K562 (cell line): ENCODE measurements around the gene MUC5AC. TPM values are rescaled to one million over a fixed set of nuclear protein-coding genes. Genes with fewer than 3 reads are reported as not detected.

Experiments used
- ATAC-seq: fragments of 200-7000 bp; cut with Tn5 transposase; 3 replicates; pipeline ENCODE4 v1.9.1; 2020; ENCODE audit warnings: moderate library complexity
- BruUV-seq: library from RNA; stranded (reverse); fragments of 400-500 nt; replicated peaks from 2 replicates; lab custom pipeline; 2021; lab: Mats Ljungman, UMichigan
- CTCF ChIA-PET: fragments of 300-600 bp; formaldehyde crosslinking; extraction: SDS; loops from one replicate; lab custom pipeline; 2021; ENCODE audit warnings: low intra/inter-chr PET ratio; lab: Yijun Ruan, JAX
- POLR2A ChIA-PET: fragments of 300-600, 350-650 bp; sonication (Branson Sonifier 250); formaldehyde crosslinking; extraction: SDS; loops from one replicate; lab custom pipeline; 2021; ENCODE audit warnings: antibody characterized with exemption, inconsistent platforms; lab: Yijun Ruan, JAX
- DNase-seq, 4 experiments: peaks; one replicate each; pipeline versions ENCODE4 v3.0.0 to v3.0.0-alpha.2; 2011 to 2018; ENCODE audit warnings: low spot score in 3 of 4, mixed read lengths in 3 of 4; ENCODE audit errors: extremely low read depth in 1 of 4
- FAIRE-seq: peaks from 2 replicates; lab custom pipeline; 2011; peaks lifted over from hg19 to GRCh38; lab: Jason Lieb, UNC
- H2AFZ ChIP-seq: 2 replicates; pipeline ENCODE4 v1.6.0; 2011; ENCODE audit warnings: low read depth, low read length, control low read depth, inconsistent platforms
- H3K27ac ChIP-seq: fragments of 200-600 bp; 3 replicates; pipeline ENCODE4 v1.8.0; 2011; ENCODE audit warnings: low read depth, mild to moderate bottlenecking, control low read depth, inconsistent platforms, low read length, moderate library complexity, mixed read lengths; ENCODE audit errors: extremely low read depth
- H3K27me3 ChIP-seq, 2 experiments: fragments of 300-600 bp in 1 of 2; 2 replicates in 1 of 2; 3 replicates in 1 of 2; pipeline versions ENCODE4 v1.6.0 to v1.8.0; 2011; ENCODE audit warnings: inconsistent platforms in 2 of 2, low read length in 2 of 2, mild to moderate bottlenecking in 1 of 2, mixed read lengths in 1 of 2, moderate library complexity in 1 of 2; ENCODE audit not compliant: control insufficient read depth in 2 of 2, insufficient read depth in 2 of 2
- H3K36me3 ChIP-seq: fragments of 300-600 bp; 3 replicates; pipeline ENCODE4 v1.8.0; 2011; ENCODE audit warnings: mild to moderate bottlenecking, low read length, inconsistent platforms; ENCODE audit not compliant: control insufficient read depth, insufficient read depth
- H3K4me1 ChIP-seq, 2 experiments: fragments of 200-600 bp in 1 of 2; replicated peaks in 1 of 2; 2 replicates in 1 of 2; 3 replicates in 1 of 2; pipeline versions ENCODE4 v1.5.1 to v1.8.0; 2011; ENCODE audit warnings: inconsistent platforms in 2 of 2, low read length in 2 of 2, mild to moderate bottlenecking in 1 of 2, mixed read lengths in 1 of 2, moderate library complexity in 1 of 2; ENCODE audit not compliant: control insufficient read depth in 2 of 2, insufficient read depth in 2 of 2
- H3K4me2 ChIP-seq: 2 replicates; pipeline ENCODE4 v1.6.1; 2011; ENCODE audit warnings: low read length, control low read depth, inconsistent platforms, mixed read lengths; ENCODE audit not compliant: insufficient read depth
- H3K4me3 ChIP-seq: fragments of 200-600 bp; sonication (generic), shearing (Covaris generic); 2 replicates; pipeline ENCODE4 v1.5.1; 2016; ENCODE audit warnings: control low read depth, inconsistent platforms
- H3K79me2 ChIP-seq: fragments of 200-600 bp; 3 replicates; pipeline ENCODE4 v1.8.0; 2011; ENCODE audit warnings: low read length, inconsistent platforms; ENCODE audit not compliant: control insufficient read depth, insufficient read depth
- H3K9ac ChIP-seq, 2 experiments: 2 replicates each; pipeline versions ENCODE4 v1.6.0 to v1.6.1; 2011; ENCODE audit warnings: low read depth in 2 of 2, low read length in 2 of 2, control low read depth in 1 of 2, inconsistent platforms in 1 of 2, mild to moderate bottlenecking in 1 of 2, mixed read lengths in 1 of 2; ENCODE audit not compliant: insufficient read depth in 1 of 2
- H3K9me1 ChIP-seq: one replicate; pipeline ENCODE4 v1.6.0; 2011; ENCODE audit warnings: inconsistent platforms, mild to moderate bottlenecking, low read length, moderate library complexity; ENCODE audit not compliant: control insufficient read depth, insufficient read depth
- H3K9me3 ChIP-seq: replicated peaks from 2 replicates; pipeline ENCODE4 v1.5.1; 2011; ENCODE audit warnings: low read depth, low read length, inconsistent platforms; ENCODE audit not compliant: control insufficient read depth, insufficient read depth
- H4K20me1 ChIP-seq: replicated peaks from 2 replicates; pipeline ENCODE4 v1.6.1; 2011; ENCODE audit warnings: low read length, inconsistent platforms, mixed read lengths; ENCODE audit not compliant: control insufficient read depth, insufficient read depth
- JUND ChIP-seq, 2 experiments: IDR thresholded peaks; 2 replicates in 1 of 2; 3 replicates in 1 of 2; pipeline ENCODE4 v1.6.1; 2011; ENCODE audit warnings: borderline replicate concordance in 2 of 2, low read depth in 2 of 2, low read length in 2 of 2, improper control_type of control experiment in 1 of 2, missing biosample characterization in 1 of 2, missing genetic modification characterization in 1 of 2, missing genetic modification reagents in 1 of 2
- ZNF830 ChIP-seq: fragments of 250-450 bp; sonication (Bioruptor Pico); IDR thresholded peaks from 2 replicates; pipeline ENCODE4 v1.5.0; 2021; ENCODE audit warnings: mild to moderate bottlenecking
- WGBS: fragments of 100-300 bp; shearing (Covaris generic); methylation state at CpG from one replicate; pipeline ENCODE4 v1.1.6; 2016; ENCODE audit warnings: low coverage, mixed read lengths; ENCODE audit not compliant: insufficient coverage; ENCODE audit errors: missing lambda C conversion rate; 5-methylcytosine and 5-hydroxymethylcytosine counted together
- in situ Hi-C: fragments of 300-500 bp; cut with MboI; formaldehyde crosslinking; loops from 4 replicates; pipeline ENCODE4 v1.15.0; 2018; ENCODE audit warnings: inconsistent platforms, mixed read lengths
- intact Hi-C: fragments of 100-400 bp; cut with micrococcal nuclease; formaldehyde crosslinking; loops from 2 replicates; pipeline ENCODE4 v1.14.2; 2022
- polyA plus RNA-seq, 8 experiments: library from polyadenylated mRNA; depleted of rRNA in 4 of 8; stranded (reverse) in 5 of 8; unstranded in 3 of 8; fragments of >200 nt; fragmentation: Nextera tagmentation in 2 of 8; fragmentation: Illumina TruSeq in 1 of 8; extraction: Ambion mirVana in 2 of 8; extraction: Trizol in 1 of 8; gene quantifications; 2 replicates each; pipeline versions ENCODE4 v1.2.1 to v1.2.3, GENCODE V29; 2011 to 2014; ENCODE audit warnings: inconsistent platforms in 1 of 8, missing spikeins in 1 of 8
- total RNA-seq, 7 experiments: library from RNA; depleted of rRNA in 6 of 7; stranded (reverse); fragments of >200 nt in 6 of 7; fragmentation: Illumina TruSeq in 2 of 7; extraction: Trizol in 2 of 7; gene quantifications; 2 replicates each; pipeline versions ENCODE4 v1.2.1 to v1.2.3, GENCODE V29; 2011 to 2021; ENCODE audit warnings: low replicate concordance in 1 of 7
- TF ChIP-seq, protein P1 (sequence below): sonication (generic); formaldehyde crosslinking; IDR thresholded peaks from 2 replicates; pipeline ENCODE4 v1.8.0; 2022; ENCODE audit warnings: missing genetic modification reagents, mild to moderate bottlenecking, moderate library complexity, borderline replicate concordance

Gene MUC5AC
- total and polyA plus RNA-seq, 9 of the 15 experiments (the other 6 are each of a cell fraction or from before 2014, with no cell fraction given): not detected

DNA sequence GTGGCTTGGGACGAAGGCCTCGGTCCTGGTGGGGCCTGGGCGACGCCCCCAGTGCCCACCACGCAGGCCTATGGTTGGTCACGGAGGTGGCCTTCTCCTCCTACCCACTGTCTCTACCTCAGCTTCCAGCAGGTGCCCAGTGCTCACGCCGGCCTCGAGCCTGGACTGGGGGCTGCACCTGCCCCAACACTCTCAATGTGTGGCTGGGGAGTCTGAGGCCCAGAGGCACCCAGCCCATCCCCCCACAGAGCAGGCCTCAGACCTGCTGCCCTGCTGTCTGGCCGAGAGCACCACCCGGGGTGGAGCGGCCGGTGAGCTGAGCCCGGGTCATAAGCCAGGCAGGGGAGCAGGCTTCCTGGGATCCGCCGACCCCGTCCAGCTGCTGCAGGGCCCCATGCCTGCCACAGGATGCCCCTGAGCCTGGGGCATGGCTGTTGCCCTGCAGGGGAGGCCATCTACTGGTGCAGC is 28.6 kb upstream of the MUC5AC start:
- POLR2A ChIA-PET: interaction anchor here (0.6 kb wide), 2 partner anchors 33 to 84 kb away, joined by 3 read pairs; no protein-coding TSS in a partner anchor
- WGBS: 3% methylated on average over 17 of the region's 17 CpGs

More for the DNA sequence above, 28.6 kb upstream of the MUC5AC start:
- Histone ChIP-seq H3K9ac (no peak overlapping the region), H2AFZ (no peak overlapping the region), H3K4me3 (no peak overlapping the region), H3K27ac (no peak overlapping the region), H3K9me1 (no peaks in the 10 kb centered on the region), H3K4me1 (peaks cover 0 to 14% of the 10 kb centered on the region in 2 experiments; a peak in 1 of 5 replicates), H3K36me3 (no peaks in the 10 kb centered on the region), H3K9me3 (no peaks in the 10 kb centered on the region; the same call in 1 of the 2 replicates), H3K79me2 (no peaks in the 10 kb centered on the region), H4K20me1 (no peaks in the 10 kb centered on the region; the same call in 1 of the 2 replicates), H3K4me2 (no peak overlapping the region), H3K27me3 (peaks cover 0 to 55% of the 10 kb centered on the region in 2 experiments; a peak in 2 of 5 replicates)
- CTCF ChIA-PET: no interaction called here
- no TSS peak for BruUV-seq
- TF ChIP-seq JUND (IDR thresholded peaks at IDR 0.05; ENCODE audit: borderline replicate concordance, low read depth, low read length) (no peak), JUND (tag; IDR thresholded peaks at IDR 0.05; ENCODE audit: borderline replicate concordance, low read depth, low read length) (no peak), ZNF830 (CRISPR knock-in tag) (no peak)
- TF ChIP-seq, protein P1, sequence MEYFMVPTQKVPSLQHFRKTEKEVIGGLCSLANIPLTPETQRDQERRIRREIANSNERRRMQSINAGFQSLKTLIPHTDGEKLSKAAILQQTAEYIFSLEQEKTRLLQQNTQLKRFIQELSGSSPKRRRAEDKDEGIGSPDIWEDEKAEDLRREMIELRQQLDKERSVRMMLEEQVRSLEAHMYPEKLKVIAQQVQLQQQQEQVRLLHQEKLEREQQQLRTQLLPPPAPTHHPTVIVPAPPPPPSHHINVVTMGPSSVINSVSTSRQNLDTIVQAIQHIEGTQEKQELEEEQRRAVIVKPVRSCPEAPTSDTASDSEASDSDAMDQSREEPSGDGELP (CRISPR knock-in tag): 0 out of 2 replicates have a peak, but pooled peaks have one; percentile 11
- FAIRE-seq: no peak
- in situ Hi-C loops: no loop called here
- no peak; the same call in 2 of the 3 replicates for ATAC-seq
- DNase-seq: no peak
- intact Hi-C loops: no loop called here
